ENCODE data around the gene DPP8.
"Not testable (repeated sequence)": the region's sequence is repeated elsewhere in the genome, so short reads cannot be mapped to it uniquely, and the experiment has no call there.

Gene DPP8

DNA sequence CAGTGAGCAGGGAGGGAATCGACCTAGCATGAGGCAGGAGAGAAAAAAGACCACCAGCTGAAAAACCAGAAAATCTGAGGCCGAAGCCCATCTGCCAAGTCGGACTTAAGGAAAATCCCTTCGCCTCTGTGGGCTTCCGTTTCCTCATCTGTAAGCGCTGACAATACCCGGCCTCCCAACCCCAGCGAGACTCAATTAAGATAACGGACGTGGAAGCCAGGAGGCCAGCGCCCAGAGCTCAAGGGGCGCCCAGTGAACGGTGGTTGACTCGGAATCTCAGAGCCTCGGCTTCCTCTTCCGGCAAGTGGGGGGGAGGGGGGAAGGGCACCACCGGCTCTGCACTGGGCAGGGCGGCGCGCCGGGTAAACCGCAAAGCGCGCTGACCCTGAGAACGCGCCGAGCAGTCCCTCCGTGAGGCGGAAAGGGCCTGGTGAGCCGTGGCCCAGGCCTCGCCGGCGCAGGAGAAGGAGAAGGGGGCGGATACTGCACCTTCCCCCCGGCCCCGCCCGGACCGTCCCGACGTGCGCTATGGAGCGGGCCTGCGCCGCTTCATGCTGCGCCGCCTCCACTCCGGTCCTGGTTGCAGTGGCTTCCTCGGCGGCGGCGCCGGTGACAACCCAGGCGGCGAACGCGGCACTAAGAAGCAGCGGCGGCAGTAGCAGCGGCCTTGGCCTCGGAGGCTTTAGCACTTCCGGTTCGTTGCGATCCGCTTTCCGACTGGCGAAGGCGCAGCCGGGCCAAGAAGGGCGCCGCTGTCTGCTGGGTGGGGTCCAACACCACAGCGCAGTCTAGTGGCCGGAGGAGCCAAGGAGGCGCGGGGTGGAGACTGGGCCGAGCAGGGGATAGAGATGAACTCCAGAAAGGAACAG, at the start of gene DPP8:
DPP8 (minus strand) TSS at position 693 of the 869 bp plus-strand sequence. CDS start 5,136 bp downstream, outside the sequence.
- peak; percentile 94 for DNase-seq (ENCODE audit: low read depth)

DNA sequence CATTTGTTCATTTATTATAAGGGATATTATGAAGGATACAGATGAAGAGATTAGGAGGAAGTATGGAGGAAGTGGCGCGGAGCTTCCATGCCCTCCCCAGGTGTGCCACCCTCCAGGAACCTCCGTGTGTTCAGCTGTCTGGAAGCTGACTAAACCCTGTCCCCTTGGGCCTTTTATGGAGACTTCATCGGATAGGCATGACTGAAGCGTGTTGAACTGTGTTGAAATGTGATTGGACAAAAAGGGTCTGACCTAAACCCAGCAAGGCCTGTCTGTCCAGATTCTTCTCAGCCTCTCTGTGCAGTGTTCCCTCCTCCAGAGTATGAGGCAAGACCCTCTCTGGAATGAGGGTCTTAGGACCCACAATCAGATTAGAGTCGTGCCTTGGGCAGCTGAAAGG, 44.4 kb upstream of the DPP8 start:
- no peak for DNase-seq (ENCODE audit: low read depth)

GRCh38 chr15:65559941-65560340, 42.5 kb upstream of the DPP8 start:
- no peak for DNase-seq (ENCODE audit: low read depth)

- no peak for DNase-seq (ENCODE audit: low read depth)
Observed at GRCh38 chr15:65558997-65559760, 41.7 kb upstream of the DPP8 start.

DNA sequence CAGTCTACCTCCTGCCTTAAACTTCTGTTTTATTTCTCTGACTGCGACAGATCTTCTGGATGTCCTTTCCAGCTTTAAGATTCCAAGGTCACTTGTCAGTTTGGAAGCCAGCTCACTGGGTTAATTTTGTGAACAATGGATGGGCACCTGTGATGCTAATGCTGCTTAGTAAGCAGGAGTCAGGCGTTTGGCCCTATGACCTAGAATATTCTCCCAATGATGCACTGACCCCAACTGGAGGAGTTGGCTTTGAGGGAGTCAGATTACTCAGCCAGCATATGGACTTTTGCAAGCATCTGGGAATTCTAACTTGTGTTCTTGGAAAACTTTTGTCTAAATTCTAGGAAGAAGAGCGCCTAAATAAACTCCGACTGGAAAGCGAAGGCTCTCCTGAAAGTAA, 40.8 kb upstream of the DPP8 start:
- DNase-seq (ENCODE audit: low read depth): no peak

- DNase-seq (ENCODE audit: low read depth): no peak
Observed at GRCh38 chr15:65556622-65557021, 39.1 kb upstream of the DPP8 start.

DNA sequence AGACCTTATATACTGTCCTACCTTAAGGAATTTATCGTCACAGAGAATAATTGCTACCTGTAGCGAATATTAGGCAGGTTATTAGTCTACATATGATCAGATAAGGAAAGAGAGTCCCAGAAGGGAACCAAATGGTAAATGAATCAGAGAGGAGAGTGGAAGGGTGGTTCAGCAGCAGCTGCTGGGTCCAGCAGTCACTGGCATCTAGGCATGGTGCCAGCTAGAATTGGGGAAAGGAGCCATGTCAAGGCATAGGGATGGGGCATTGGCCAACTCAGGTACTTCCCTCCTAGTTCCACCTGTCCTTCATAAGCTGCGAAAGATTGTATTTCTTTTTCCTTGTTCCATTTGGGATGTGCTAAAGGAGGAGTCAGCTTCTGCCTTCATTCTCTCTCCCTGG, 36.2 kb upstream of the DPP8 start:
- DNase-seq (ENCODE audit: low read depth): no peak

GRCh38 chr15:65552851-65553250, 35.4 kb upstream of the DPP8 start:
- not testable (repeated sequence) for DNase-seq (ENCODE audit: low read depth)

DNA sequence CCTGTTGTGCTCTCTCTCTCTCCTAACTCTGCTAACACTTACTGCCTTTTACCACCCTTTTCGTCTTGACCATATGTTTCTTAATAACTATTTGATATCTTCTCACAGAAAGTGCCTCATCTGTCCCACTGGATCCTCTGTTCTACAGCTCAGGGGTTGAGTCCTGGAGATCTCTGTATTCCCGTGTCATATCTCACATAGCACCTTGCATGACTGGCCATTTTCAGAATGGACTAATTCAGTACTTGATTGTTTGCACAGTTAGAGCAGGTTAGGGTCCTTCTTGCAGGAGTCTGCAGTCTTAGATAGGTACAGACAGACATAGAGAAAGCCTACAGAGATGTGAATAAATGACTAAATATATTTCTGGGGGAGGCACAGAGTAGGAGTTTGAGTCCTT, 33.7 kb upstream of the DPP8 start:
- DNase-seq (ENCODE audit: low read depth): no peak

- no peak for DNase-seq (ENCODE audit: low read depth)
Observed at GRCh38 chr15:65550681-65551098, 33.2 kb upstream of the DPP8 start.

DNA sequence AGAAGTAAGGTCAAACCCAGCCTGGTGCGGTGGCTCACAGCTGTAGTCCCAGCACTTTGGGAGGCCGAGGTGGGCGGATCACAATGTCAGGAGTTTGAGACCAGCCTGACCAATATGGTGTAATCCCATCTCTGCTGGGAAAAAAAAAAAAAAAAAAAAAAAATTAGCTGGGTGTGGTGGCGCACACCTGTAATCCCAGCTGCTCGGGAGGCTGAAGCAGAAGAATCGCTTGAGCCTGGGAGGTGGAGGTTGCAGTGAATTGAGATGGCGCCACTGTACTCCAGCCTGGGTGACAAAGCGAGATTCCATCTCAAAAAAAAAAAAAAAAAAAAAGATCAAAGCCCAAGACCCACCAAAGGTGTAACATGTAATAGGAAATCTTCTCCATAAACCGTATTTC, 31.8 kb upstream of the DPP8 start:
- DNase-seq (ENCODE audit: low read depth): not testable (repeated sequence)

GRCh38 chr15:65547841-65548240, 30.4 kb upstream of the DPP8 start:
- DNase-seq (ENCODE audit: low read depth): no peak

DNA sequence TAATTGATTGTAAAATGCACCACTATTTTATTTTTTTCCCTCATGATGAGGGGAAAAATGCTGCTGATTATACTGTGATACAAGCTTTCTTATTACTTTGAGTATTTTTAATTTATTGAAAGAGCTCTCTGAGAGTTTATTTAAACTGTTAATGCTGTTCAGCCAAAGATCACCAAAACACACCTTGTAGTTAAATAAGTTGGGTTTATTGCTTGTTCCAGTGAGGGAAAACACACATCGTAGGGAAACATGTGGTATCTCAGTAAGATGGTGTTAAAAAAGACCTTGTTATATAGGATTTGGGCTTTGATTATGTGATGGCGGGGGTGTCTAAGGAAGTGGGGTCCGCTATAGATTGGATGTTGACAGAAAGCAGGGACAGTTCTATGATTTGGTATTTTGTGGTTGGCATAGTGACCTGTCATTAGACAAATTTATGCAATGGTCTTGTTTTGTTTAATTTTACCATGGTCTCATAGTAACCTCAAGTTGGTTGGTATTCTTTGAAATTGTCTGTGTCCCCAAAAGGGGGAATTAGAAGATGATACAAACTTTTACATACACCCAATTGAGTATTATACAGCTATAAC, 23.8 kb upstream of the DPP8 start:
- DNase-seq (ENCODE audit: low read depth): no peak

DNA sequence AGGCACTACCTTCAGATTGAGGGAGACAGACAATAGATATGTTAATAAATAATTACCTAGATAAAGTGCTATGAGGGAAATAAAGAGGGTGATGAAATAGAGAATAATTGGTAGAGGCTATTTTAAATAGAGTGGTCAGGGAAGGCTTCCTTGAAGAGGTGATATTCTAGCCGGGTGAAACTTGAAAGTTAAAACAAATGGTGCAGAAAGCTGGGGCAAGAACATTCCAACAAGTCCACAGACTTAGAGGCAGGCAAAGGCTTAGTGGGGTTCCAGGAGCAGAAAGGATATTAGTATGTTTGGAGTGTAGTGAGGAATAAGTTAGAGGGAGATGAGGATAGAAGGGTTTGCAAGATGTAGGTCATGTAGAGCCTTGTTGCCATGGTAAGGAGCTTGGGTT, 22.8 kb upstream of the DPP8 start:
- DNase-seq (ENCODE audit: low read depth): no peak

DNA sequence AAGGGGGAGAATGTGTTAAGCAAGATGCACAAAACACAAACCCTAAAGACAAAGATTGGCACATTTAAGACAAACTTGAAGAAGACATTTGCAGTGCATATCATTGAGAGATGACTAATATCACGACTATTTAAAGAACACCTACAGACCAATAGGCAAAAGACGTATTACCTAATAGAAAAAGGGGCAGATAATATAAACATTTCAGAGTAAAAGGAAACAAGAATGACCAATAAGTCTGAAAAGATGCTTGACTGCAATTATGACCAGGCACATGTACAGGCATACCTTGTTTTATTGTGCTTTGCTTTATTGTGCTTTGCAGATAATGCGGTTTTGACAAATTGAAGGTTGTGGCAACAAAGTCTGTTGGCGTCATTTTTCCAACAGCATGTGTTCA, 17.7 kb upstream of the DPP8 start:
- DNase-seq (ENCODE audit: low read depth): no peak

- DNase-seq (ENCODE audit: low read depth): no peak
Observed at GRCh38 chr15:65533057-65533756, 15.7 kb upstream of the DPP8 start.

DNA sequence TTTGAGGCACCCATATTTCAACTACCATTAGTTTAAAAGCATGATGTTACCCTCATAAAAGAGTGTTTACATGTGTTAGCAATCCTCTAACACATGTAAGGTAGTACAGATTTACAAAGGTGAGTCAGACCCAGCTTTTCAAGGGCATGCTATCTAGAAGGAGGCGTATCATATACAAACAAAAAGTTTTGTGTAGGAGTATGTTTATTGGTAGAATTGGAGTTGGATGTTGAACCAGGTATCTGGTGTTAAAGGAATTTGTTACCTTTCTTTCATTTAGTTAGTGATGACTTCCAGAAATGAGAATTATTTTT, 15.2 kb upstream of the DPP8 start:
- no peak for DNase-seq (ENCODE audit: low read depth)

DNA sequence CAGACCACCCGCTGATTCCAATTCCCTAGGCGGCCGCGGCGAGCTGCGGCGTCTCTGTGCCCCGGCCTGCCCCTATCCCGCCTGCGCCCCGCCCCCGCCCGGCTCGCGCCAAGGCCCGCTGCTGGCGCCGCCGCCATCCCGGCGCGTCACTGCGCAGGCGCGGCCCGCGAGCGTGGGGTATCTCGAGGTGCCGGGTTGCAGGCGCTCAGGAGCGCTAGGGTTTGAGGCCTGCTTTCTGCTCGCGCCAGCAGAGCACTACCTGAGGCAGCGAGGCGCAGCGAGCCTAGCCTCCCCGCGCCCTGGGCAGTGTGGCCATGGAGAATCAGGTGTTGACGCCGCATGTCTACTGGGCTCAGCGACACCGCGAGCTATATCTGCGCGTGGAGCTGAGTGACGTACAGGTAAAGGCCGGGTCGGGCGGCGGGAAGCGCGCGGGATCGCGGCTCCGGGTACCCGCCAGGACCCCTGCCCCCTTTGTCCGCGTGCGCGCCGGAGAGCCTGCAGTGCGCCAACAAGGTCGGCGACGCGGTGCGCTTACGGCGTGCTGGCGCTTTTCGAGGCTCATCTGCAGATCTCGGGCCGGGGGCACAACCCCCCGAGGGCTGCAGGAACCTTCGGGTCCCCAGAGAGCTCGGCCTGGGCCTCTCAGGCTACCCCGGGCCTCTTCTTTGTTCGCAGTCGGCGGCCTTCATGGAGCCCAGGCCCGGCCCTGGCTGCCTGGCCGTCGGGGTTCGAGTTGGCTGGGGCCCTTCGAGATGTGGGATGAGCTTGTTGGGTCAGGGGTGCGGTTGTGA, 13.0 kb upstream of the DPP8 start, which contains the start of gene HACD3:
HACD3 (plus strand) TSS at position 146 of the 794 bp plus-strand sequence; CDS start at position 315, 169 bp downstream.
- DNase-seq (ENCODE audit: low read depth): peak; percentile 69

DNA sequence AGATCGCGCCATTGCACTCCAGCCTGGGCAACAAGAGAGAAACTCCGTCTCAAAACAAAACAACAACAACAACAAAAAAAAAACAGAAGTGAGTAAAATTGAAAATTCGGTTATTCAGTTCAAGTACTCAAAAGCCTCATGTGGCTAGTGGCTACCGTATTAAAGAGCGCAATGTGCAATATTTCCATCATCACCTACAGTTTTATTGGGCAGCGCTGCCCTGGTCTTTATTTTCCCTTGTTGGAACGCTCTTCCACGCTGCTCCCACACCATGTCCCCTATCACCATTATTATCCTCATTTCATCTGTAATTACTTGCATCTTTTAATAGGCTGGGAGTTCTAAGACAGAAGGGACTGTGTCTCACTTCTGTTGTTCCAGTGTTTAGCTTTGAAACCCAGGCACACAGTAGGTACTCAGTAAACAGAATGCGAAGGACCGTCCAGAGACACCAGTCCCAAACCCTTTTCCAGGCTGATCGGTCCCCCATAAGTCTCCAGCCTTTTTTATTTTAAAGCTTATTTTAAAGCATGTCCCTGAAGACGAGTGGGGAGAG, 12.4 kb upstream of the DPP8 start:
- DNase-seq (ENCODE audit: low read depth): no peak

DNA sequence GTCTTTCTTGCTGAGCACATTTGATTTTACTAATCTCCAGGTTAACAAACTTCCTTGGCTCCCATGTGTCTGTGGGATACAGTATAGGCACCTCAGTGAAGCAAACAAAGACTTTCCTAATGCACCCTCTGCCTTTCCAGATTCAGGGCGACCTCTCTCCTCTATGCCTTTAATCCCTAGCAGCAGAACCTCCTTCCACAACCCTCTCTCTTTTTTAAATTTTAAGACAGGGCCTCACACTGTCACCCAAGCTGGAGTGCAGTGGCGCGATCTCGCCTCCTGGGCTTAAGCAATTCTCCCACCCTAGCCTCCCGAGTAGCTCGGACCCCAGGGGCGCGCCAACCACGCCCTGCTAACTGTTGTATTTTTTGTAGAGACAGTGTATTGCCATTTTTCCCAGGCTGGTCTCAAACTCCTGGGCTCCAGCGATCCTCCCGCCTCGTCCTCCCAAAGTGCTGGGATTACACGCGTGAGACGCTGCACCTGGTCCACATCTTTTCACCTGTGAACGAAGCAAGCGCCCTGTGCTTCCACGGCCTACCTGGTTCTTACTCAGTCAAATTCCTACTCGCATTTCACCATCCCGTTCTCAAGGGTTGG, 11.1 kb upstream of the DPP8 start:
- no peak for DNase-seq (ENCODE audit: low read depth)

GRCh38 chr15:65525622-65526021, 8.1 kb upstream of the DPP8 start:
- DNase-seq (ENCODE audit: low read depth): no peak

Data from stimulated activated CD8-positive, alpha-beta memory T cell treated with anti-CD3 and anti-CD28 coated beads, Interleukin-15, amount 100 ng/mL, for 1 hour (primary cell).